GM12801 (cell line): Measurements from ENCODE around the gene GPR143.

Experiments used
- TF ChIP-seq, protein P1 (sequence below): IDR thresholded peaks from one replicate; pipeline ENCODE4 v1.5.1; 2011; ENCODE audit warnings: control low read depth; ENCODE audit not compliant: insufficient read length; ENCODE audit errors: extremely low read depth

Gene GPR143

DNA sequence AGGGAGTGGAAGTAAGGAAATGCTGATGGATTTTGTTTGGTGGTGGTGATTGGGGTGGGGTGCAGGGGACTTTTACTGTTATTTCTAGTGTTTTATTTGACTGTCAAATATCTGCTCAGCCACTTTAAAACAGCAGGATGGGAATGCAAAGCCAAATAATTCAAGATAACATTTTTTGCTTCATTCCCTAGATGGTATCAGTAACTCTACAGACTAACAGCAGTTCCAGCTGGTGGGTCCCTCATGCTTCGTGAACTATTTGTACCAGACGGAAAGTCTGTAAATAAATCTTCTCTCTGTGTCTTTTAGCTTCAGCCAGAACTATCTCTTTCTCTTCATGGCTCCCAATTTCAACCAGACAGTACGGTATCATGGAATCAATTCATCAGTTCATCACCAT lies 27.5 kb downstream of the GPR143 start:
- TF ChIP-seq, protein P1, sequence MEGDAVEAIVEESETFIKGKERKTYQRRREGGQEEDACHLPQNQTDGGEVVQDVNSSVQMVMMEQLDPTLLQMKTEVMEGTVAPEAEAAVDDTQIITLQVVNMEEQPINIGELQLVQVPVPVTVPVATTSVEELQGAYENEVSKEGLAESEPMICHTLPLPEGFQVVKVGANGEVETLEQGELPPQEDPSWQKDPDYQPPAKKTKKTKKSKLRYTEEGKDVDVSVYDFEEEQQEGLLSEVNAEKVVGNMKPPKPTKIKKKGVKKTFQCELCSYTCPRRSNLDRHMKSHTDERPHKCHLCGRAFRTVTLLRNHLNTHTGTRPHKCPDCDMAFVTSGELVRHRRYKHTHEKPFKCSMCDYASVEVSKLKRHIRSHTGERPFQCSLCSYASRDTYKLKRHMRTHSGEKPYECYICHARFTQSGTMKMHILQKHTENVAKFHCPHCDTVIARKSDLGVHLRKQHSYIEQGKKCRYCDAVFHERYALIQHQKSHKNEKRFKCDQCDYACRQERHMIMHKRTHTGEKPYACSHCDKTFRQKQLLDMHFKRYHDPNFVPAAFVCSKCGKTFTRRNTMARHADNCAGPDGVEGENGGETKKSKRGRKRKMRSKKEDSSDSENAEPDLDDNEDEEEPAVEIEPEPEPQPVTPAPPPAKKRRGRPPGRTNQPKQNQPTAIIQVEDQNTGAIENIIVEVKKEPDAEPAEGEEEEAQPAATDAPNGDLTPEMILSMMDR, result no peak

DNA sequence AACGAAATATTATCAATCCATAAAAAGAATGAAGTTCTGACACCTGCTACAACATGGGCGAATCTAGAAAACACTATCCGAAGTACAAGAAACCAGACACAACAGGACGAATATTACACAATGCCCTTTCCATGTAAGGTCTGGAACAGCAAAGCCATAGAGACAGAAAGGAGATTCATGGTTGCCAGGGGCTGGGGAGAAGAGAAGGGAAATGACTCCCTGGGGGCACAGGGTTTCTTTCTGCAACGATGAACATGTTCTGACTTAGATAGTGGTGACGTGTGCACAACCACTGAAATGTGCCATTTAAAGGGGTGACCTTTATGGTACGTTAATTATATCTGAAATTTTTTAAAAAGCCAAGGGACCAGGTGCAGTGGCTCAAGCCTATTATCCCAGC lies 28.3 kb downstream of the GPR143 start:
- TF ChIP-seq, protein P1, result no peak

DNA sequence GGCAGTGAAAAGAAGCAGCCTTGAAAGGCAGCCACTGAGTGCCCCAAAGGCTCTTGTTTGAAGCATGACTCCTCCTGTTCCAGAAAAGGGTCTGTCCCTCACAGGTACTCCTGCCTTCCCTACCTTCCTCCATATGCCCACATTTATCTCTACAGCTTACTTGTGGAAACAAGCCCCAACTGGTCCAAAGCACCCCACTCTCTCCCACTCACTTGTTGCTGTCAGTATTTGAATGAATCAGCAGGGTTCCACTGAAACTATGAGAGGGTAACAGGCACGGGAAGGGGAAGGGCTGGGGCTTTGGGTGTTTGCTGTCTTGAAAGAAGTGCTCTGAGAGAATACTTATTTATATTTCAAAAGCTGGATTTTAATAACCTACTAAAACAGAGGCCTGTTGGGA lies 34.9 kb downstream of the GPR143 start:
- TF ChIP-seq, protein P1, result no peak

DNA sequence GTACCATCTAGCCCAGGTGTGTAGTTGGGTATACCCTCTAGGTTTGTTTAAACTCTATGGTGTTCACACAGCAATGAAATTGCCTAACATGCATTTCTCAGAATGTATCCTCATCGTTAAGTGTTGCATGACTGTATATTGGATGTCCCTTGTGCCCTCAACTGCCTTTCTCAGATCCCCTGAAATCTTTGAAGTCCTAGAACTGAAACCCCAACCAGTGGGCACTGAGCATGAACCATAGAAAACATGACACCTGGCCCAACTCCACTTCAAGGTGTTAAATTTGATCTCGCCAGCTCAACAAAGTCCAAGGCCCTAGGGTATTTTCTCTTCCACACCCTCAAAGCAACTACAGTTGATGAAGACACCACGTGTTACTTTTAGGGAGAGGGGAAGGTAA lies 35.6 kb downstream of the GPR143 start:
- TF ChIP-seq, protein P1, result no peak

DNA sequence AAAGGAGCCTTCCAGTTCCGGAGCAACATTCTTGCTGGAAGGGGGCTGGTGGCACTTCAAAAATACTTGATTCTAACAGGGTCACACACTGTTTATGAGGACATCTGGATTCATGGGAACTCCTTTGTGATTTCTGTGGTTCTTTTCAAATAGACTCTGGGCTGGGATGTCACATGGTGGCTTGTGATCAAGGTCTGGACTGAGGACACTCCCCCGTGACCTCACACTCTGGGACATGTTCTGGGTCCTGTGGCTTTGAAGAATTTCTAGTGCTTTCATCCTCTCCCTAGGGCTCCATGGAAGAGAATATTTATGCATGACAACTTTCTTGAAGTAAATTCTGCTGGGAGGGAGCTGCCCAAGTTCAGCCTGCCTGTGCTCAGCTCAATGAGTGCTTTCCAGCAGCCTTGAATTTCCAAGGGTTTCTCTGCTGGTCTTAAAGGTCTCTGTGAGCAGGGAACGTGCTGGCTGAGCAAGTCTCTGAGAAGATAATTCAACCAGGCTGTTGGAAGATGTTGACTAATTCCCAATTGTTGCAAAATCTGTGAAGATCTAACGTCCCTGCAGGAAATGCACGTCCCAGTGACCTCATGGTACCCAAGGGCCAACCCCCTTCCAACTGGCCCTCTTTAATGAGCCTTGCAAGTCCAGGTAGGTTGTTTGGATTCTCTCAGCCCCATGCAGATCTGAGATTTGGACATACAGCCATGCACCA lies 36.3 kb downstream of the GPR143 start:
- TF ChIP-seq, protein P1, result no peak

DNA sequence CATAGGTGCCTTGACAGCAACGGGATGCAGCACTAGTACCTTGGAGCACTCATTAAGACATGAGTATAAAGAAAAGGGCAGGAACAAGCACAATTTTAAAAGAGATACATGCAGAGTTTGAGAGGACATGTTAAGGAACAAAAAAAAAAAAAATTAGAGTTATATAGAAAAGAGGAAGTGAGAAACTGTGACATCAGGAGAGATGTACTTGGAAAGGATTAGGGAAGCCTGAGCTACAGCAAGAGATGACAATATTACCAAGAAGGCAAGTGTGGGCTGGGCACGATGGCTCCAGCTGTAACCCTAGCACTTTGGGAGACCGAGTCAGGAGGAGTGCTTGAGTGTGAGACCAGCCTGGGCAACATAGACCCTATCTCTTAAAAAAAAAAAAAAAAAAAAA lies 37.4 kb downstream of the GPR143 start:
- TF ChIP-seq, protein P1, result no peak

DNA sequence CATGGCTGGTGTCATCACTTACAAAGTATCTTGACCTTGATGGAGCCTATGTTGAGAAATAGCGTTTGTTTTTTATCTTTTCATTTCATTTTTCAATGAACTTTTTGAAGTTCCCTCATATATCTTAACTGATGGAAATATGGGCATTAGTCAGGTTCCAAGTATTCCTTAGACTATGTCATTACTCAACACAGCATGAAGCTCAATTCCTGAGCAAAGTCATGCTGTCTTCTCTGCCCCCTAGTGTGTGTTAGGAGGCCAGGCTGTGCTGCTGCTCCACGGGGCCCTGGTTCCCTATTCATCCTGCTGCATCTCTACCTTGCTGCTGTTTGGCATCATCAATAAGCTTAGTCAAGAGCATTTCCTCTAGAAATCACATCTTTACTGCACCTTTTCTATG lies 40.9 kb downstream of the GPR143 start:
- TF ChIP-seq, protein P1, result no peak
